Naive B cell (primary cell): ENCODE results near the gene ABHD15. TPM values are rescaled to one million over a fixed set of nuclear protein-coding genes. Genes with fewer than 3 reads are reported as not detected.

Experiments used
- ATAC-seq, 2 donors: fragments of 150-1000 bp; cut with Tn5 transposase; 2 replicates each; pipeline ENCODE4 v1.10.0; 2021; ENCODE audit warnings: low read depth in 2 of 2, mild to moderate bottlenecking in 2 of 2, moderate library complexity in 2 of 2
- DNase-seq: peaks from one replicate; pipeline ENCODE4 v3.0.0; 2022
- H3K27ac Mint-ChIP-seq, 6 donors: one replicate each; pipeline ENCODE4 v1.8.0; 2020 to 2022; ENCODE audit warnings: mild to moderate bottlenecking in 6 of 6, mixed read lengths in 6 of 6, moderate library complexity in 5 of 6, inconsistent platforms in 2 of 6
- H3K27me3 Mint-ChIP-seq, 3 donors: one replicate each; pipeline ENCODE4 v1.8.0; 2021 to 2022; ENCODE audit warnings: mixed read lengths in 3 of 3, mild to moderate bottlenecking in 1 of 3
- H3K36me3 Mint-ChIP-seq, 2 donors: one replicate each; pipeline ENCODE4 v1.8.0; 2020 to 2022; ENCODE audit warnings: mixed read lengths in 2 of 2, inconsistent platforms in 1 of 2, mild to moderate bottlenecking in 1 of 2
- H3K4me1 Mint-ChIP-seq, 3 donors: one replicate each; pipeline ENCODE4 v1.8.0; 2020 to 2022; ENCODE audit warnings: mixed read lengths in 3 of 3, inconsistent platforms in 1 of 3, mild to moderate bottlenecking in 1 of 3, moderate library complexity in 1 of 3
- H3K4me3 Mint-ChIP-seq, 8 donors: one replicate each; pipeline ENCODE4 v1.8.0; 2020 to 2022; ENCODE audit warnings: mild to moderate bottlenecking in 8 of 8, mixed read lengths in 8 of 8, moderate library complexity in 8 of 8, inconsistent platforms in 2 of 8
- H3K9me3 Mint-ChIP-seq, 7 donors: one replicate each; pipeline ENCODE4 v1.8.0; 2020 to 2022; ENCODE audit warnings: mixed read lengths in 7 of 7, mild to moderate bottlenecking in 5 of 7, inconsistent platforms in 2 of 7, moderate library complexity in 1 of 7
- polyA plus RNA-seq, 6 donors: library from polyadenylated mRNA; unstranded; fragments of 300-500 nt; fragmentation: Illumina TruSeq; gene quantifications; one replicate each; pipeline ENCODE4 v1.2.3, GENCODE V29; 2021; ENCODE audit warnings: low read depth in 6 of 6

ABHD15 gene
- polyA plus RNA-seq, 6 donors from 2014 or later: 15.1 to 45.2 (median 20.3) TPM

GRCh38 chr17:29582772-29583171, 15.9 kb upstream of the ABHD15 start:
- Mint-ChIP-seq H3K27me3 (no peaks in the 10 kb centered on the region), H3K4me1 (peaks cover 24 to 56% (median 54%) of the 10 kb centered on the region in 3 donors), H3K27ac (no peak overlapping the region), H3K36me3 (peaks cover 8% of the 10 kb centered on the region in 2 donors), H3K9me3 (no peaks in the 10 kb centered on the region), H3K4me3 (peak overlapping the region in 1 of 8 donors; percentile 33)
- ATAC-seq (no peak), DNase-seq (no peak)

- Mint-ChIP-seq H3K4me1 (peaks cover 20 to 52% (median 50%) of the 10 kb centered on the region in 3 donors), H3K27me3 (no peaks in the 10 kb centered on the region), H3K27ac (peak overlapping the region in 1 of 6 donors; percentile 81), H3K4me3 (peak overlapping the region in 2 of 8 donors; percentile 33 to 37), H3K9me3 (no peaks in the 10 kb centered on the region), H3K36me3 (peaks cover 8 to 9% of the 10 kb centered on the region in 2 donors)
- no peak for DNase-seq
- no peak for ATAC-seq
Observed at GRCh38 chr17:29582254-29582765, 15.5 kb upstream of the ABHD15 start.

DNA sequence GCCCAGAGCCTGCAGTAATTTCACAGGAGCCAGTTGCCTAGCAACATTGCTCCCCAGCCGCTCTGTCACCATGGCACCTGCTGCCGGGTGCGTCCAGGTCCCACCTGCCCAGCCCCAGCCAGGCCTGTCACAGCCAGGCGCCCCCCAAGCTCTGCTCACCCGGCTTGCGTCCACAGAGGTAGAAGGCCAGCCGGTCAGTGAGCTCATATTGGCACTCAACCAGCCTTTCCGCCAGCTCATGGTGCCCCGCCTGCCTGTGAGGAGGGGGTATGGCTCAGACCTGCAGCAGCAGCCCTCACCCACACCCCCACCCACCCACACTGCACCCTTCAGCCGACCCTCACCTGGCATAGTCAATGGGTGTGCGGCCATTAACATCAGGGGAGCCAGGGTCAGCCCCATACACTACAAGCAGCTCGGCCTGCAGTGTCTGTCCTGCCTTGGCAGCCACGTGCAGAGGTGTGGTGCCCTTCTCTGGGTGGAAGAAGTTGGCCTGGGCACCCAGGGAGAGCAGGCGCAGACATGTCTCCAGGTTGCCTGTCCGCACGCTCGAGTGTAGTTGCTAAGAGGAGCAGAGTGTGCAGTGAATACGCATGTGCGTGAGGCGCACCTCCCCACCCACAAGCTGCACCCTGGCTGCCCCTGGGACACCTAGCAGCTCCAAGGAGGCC, 14.9 kb upstream of the ABHD15 start:
- Mint-ChIP-seq H3K4me3 (no peak overlapping the region), H3K4me1 (peaks cover 18 to 46% (median 45%) of the 10 kb centered on the region in 3 donors), H3K27ac (no peak overlapping the region), H3K27me3 (no peaks in the 10 kb centered on the region), H3K36me3 (peaks cover 8 to 9% of the 10 kb centered on the region in 2 donors), H3K9me3 (no peaks in the 10 kb centered on the region)
- DNase-seq: no peak
- no peak for ATAC-seq

DNA sequence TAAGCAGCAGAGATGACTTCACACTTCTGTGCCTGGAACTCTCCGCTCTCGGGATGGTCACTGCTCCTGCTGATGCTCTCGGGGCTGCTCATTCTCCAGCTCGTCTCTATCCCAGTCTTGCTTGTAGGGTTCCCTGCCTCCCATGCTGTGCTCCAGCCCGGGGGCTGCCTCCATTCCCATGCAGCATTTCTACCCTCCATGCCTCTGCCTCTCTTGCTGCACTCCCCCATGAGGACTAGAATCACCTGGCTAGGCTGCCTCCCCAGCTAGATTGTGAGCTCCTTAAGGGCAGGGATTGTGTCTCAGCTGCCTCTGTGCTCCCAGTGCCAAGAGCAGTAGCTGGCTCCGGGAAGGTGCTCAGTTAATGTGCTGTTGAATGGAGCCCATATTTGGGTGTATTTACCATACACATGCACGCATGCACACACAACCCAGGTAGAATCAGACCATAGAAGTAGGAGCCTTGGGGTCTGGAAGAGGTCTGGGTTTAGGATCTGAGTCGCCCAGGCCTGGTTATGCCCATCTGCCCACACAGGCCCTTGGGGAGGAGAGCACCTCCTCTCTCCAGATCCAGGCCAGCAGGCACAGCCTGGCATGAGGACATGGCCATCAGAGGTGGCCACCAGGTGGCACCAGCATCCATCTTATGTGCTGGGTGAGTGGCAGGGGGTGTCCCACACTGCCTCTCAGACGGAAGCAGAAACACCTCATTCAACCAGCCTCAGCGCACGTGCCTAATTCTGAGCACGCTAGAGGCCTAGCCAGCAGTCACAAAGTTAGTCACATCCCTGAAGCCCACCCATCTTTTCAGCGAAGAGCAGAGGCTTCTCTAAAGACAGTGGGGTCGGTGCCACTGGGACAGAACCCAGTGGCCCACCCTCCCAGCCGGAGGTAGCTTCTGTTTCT, 13.3 kb upstream of the ABHD15 start:
- H3K4me1 Mint-ChIP-seq: peaks cover 22 to 40% (median 35%) of the 10 kb centered on the region in 3 donors
- H3K4me3 Mint-ChIP-seq: peak overlapping the region in 3 of 8 donors; percentile 9 to 66 (median 29)
- no peaks in the 10 kb centered on the region for H3K27me3 Mint-ChIP-seq
- no peaks in the 10 kb centered on the region for H3K9me3 Mint-ChIP-seq
- H3K27ac Mint-ChIP-seq: peak overlapping the region in 5 of 6 donors; percentile 7 to 90 (median 82)
- DNase-seq: peak; percentile 88
- peaks cover 8 to 9% of the 10 kb centered on the region in 2 donors for H3K36me3 Mint-ChIP-seq
- peak; percentile 98 to 99 for ATAC-seq

DNA sequence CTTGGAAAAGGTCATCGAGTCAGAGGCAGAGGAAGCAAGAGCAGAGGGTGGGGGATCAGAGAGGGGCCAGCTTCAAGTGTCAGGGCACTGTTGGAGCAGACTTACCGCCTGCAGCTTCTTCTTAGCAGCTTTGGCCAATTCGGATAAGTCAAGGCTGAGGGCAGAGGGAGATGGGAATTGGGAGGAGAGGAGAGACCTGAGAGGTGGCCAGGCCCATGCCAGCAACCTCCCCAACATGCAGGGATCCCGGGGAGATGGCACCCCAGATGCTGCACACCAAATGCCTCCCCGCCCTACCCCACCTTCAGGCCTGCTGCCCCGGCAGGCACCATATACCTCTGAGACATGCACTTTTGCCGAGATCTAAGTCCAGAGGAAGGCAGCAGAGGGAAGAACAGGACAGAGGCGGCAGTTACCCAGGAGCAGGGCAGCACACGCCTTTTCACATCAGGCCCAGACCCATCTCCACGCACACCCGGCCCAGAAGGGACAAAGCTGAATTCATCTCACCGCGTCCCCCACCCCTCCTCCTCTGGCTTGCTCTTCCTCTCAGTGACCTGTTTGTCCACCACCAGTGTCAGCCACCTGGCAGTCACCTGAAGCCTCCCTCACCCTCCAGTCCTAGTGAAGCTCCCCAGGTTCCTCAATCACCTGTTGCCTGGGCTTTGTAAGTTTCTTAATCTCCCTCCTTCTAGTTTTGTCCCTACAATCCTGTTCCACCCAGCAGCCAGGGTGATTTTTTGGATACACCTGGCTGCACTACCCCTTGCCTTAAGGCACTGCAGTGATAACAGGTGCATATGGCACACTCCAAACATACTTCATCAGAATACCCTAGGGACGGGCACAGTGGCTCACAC, 12.0 kb upstream of the ABHD15 start:
- Mint-ChIP-seq H3K27ac (peak overlapping the region in 2 of 6 donors; percentile 49 to 81), H3K4me3 (peak overlapping the region in 1 of 8 donors; percentile 72), H3K36me3 (peaks cover 8 to 9% of the 10 kb centered on the region in 2 donors), H3K4me1 (peaks cover 24 to 36% (median 35%) of the 10 kb centered on the region in 3 donors), H3K27me3 (no peaks in the 10 kb centered on the region), H3K9me3 (no peaks in the 10 kb centered on the region)
- ATAC-seq: no peak
- no peak for DNase-seq

DNA sequence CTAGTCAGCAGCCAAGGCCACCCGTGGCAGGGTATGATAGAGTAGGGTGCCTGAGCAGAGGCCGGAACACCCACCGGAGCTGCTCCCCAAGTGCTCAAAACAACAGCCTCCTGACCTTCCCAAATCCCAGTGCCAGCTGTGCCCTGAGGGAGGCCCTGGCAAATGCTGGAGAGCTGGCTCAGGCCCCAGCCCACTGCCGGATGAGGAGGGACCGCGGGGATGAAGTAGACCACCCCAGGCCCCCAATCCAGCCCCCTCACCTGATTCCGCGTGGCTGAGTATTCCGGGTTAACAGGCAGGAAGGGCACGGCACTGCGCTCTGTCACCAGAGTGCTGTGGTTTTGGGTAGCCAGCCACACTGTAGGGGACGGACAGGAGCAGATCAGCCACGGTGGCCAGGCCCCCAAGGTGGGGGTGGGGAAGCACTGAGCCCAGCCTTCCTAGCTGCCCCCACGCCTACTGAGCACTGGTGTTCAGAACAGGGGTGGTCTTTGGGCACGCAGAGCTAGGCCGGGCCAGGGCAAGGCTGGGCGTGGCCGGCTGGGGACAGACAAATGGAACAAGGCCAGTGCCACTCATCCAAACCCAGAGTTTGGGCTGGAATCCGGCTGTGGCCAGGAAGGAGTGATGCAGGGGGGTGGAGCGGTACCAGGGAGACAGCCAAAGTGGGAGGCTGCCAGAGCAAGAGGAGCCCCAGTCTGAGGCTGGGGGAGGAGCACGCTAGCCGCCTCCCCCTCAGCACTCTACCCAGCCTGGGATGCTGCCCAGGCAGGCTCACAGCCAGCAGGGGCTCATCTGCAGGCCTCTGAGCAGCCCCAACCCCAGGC, 10.8 kb upstream of the ABHD15 start:
- Mint-ChIP-seq H3K36me3 (peaks cover 8 to 9% of the 10 kb centered on the region in 2 donors), H3K9me3 (no peaks in the 10 kb centered on the region), H3K27ac (peak overlapping the region in 1 of 6 donors; percentile 49), H3K4me1 (peaks cover 21 to 36% (median 31%) of the 10 kb centered on the region in 3 donors), H3K27me3 (no peaks in the 10 kb centered on the region), H3K4me3 (no peak overlapping the region)
- DNase-seq (no peak), ATAC-seq (no peak)

GRCh38 chr17:29577001-29577370, 10.1 kb upstream of the ABHD15 start:
- Mint-ChIP-seq H3K27ac (no peak overlapping the region), H3K4me3 (no peak overlapping the region), H3K36me3 (peaks cover 8 to 9% of the 10 kb centered on the region in 2 donors), H3K9me3 (no peaks in the 10 kb centered on the region), H3K4me1 (peaks cover 21 to 32% (median 31%) of the 10 kb centered on the region in 3 donors), H3K27me3 (no peaks in the 10 kb centered on the region)
- no peak for DNase-seq
- ATAC-seq: no peak

DNA sequence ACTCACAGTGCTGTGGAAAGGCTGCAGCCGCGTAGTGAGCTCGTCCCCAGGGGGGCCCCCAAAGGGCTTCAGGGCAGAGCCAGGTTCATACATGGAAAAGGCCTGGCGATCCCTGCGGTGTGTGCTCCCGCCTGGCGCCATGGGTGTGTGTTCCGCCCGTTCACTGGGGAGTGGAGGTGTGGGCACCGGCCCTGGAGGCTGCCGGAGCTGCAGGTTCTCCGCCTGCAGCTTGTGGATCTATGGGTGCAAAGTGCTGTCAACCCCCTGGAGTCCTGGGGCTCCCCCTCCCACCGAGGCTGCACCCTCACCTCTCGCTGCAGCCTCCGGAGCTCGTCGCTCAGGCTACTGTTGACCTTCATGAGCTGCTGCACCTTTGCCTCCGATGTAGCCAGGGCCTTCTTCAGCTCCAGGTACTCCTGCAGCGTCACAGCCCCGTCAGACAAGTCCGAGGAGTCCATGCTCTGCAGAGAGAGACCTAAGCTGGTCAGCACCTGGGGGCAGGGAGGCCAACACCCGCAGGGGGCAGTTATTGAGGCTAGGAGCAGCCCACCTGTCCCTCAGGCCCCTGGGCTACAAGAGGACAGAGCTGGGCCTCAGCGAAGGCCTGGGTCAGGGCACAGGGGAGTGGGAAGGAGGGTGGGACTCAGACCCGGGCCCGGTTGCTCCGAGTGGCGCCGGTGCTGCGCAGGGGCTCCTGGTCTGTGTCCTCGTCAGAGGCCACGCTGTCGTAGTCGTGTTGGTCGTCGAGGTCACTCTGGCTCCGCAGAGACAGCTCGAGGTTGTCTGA, 9.6 kb upstream of the ABHD15 start:
- Mint-ChIP-seq H3K36me3 (peaks cover 8 to 9% of the 10 kb centered on the region in 2 donors), H3K27ac (no peak overlapping the region)
- ATAC-seq: no peak

DNA sequence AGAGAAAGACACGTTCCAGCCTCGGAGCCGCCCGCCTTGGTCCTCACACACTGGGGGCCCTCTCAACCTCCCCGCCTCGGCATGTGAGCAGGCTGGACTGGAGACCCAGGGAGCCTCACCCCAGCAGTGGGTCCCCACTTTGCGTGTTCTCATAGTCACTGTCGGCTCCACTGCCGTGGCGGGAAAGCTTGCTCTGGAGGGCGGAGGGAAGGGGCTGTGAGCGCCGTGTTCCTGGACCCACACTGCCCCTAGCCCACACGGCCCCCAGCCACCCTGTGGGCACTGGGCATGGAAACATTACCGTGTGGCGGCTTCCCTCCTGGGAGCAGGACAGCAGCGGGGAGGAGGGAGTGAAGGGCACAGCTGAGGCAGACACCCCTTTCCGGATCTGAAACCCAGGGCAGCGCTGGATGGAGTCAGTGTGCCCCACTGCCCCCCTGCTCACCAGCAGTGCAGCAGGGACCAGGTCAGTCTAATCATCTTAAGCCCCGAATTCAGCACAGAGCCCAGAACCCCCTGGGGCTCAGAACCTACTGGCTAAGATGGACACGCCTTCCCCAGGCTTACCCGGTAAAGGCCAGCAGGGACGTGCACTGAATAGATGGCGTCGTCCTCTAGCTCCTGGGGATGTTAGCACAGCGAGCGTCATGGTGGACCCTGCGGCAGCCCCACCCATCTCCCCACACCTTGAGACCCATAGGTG, 8.8 kb upstream of the ABHD15 start:
- H3K36me3 Mint-ChIP-seq: peaks cover 8 to 9% of the 10 kb centered on the region in 2 donors
- peak overlapping the region in 1 of 8 donors; percentile 13 for H3K4me3 Mint-ChIP-seq
- peaks cover 25 to 39% (median 36%) of the 10 kb centered on the region in 3 donors for H3K4me1 Mint-ChIP-seq
- no peak for ATAC-seq
- peak overlapping the region in 3 of 6 donors; percentile 32 to 83 (median 59) for H3K27ac Mint-ChIP-seq
- H3K27me3 Mint-ChIP-seq: no peaks in the 10 kb centered on the region
- DNase-seq: no peak
- H3K9me3 Mint-ChIP-seq: no peaks in the 10 kb centered on the region

More for the DNA sequence above, 9.6 kb upstream of the ABHD15 start:
- Mint-ChIP-seq H3K9me3 (no peaks in the 10 kb centered on the region), H3K27me3 (no peaks in the 10 kb centered on the region), H3K4me1 (peaks cover 21 to 35% (median 31%) of the 10 kb centered on the region in 3 donors), H3K4me3 (peak overlapping the region in 1 of 8 donors; percentile 33)
- DNase-seq: no peak

GRCh38 chr17:29574732-29575510, 8.1 kb upstream of the ABHD15 start:
- Mint-ChIP-seq H3K36me3 (peaks cover 2 to 9% of the 10 kb centered on the region in 2 donors), H3K27ac (peak overlapping the region in 4 of 6 donors; percentile 25 to 83 (median 53)), H3K4me1 (peaks cover 22 to 34% (median 34%) of the 10 kb centered on the region in 3 donors), H3K9me3 (no peaks in the 10 kb centered on the region), H3K4me3 (peak overlapping the region in 5 of 8 donors; percentile 14 to 66 (median 29)), H3K27me3 (no peaks in the 10 kb centered on the region)
- DNase-seq (no peak), ATAC-seq (peak; percentile 43 to 63)
